HepG2 (cell line): ENCODE data around the gene ZFP36L2. TPM values are rescaled to one million over a fixed set of nuclear protein-coding genes. Genes with fewer than 3 reads are reported as not detected.

ENCODE experiments used
- FLYWCH1 ChIP-seq: sonication (generic); formaldehyde crosslinking; IDR thresholded peaks from 2 replicates; pipeline ENCODE4 v1.8.1; 2023; ENCODE audit warnings: mild to moderate bottlenecking, missing genetic modification reagents
- KDM2A ChIP-seq: sonication (generic); formaldehyde crosslinking; IDR thresholded peaks from 2 replicates; pipeline ENCODE4 v1.4.0; 2020; ENCODE audit warnings: low read depth, missing genetic modification reagents, borderline replicate concordance
- MED13 ChIP-seq: sonication (generic); formaldehyde crosslinking; IDR thresholded peaks from 2 replicates; pipeline ENCODE4 v1.5.0; 2020; ENCODE audit warnings: missing genetic modification reagents
- MEIS2 ChIP-seq: sonication (generic); formaldehyde crosslinking; IDR thresholded peaks from 2 replicates; pipeline ENCODE4 v1.9.0; 2021; ENCODE audit warnings: mild to moderate bottlenecking, missing genetic modification reagents
- NBN ChIP-seq: fragments of 450-650 bp; conservative IDR thresholded peaks from 2 replicates; pipeline ENCODE4 v1.6.1; 2017
- NR2F1 ChIP-seq, 2 experiments: fragments of 450-650 bp in 1 of 2; formaldehyde crosslinking in 1 of 2; IDR thresholded peaks; 2 replicates each; pipeline versions ENCODE4 v1.5.0 to v1.6.1; 2016 to 2020; ENCODE audit warnings: mild to moderate bottlenecking in 1 of 2, missing compliant biosample characterization in 1 of 2, missing genetic modification reagents in 1 of 2, moderate library complexity in 1 of 2
- NRL ChIP-seq: sonication (generic); formaldehyde crosslinking; IDR thresholded peaks from 2 replicates; pipeline ENCODE4 v1.5.0; 2020; ENCODE audit warnings: missing genetic modification reagents, mild to moderate bottlenecking, moderate library complexity, borderline replicate concordance
- PAX8 ChIP-seq: sonication (generic); formaldehyde crosslinking; IDR thresholded peaks from 2 replicates; pipeline ENCODE4 v1.8.0; 2022; ENCODE audit warnings: mild to moderate bottlenecking, missing genetic modification reagents, borderline replicate concordance
- PRPF4 ChIP-seq: fragments of 200-400 bp; formaldehyde crosslinking; IDR thresholded peaks from 2 replicates; pipeline ENCODE4 v1.6.1; 2016; ENCODE audit warnings: low read length, low read depth; ENCODE audit not compliant: poor library complexity, severe bottlenecking
- SCMH1 ChIP-seq: sonication (generic); formaldehyde crosslinking; IDR thresholded peaks from 2 replicates; pipeline ENCODE4 v1.9.0; 2021; ENCODE audit warnings: missing genetic modification reagents, mild to moderate bottlenecking, borderline replicate concordance
- SIN3B ChIP-seq: fragments of 150-350 bp; IDR thresholded peaks from 2 replicates; pipeline ENCODE4 v1.6.1; 2014; ENCODE audit warnings: low read length
- SMARCC2 ChIP-seq: fragments of 450-650 bp; IDR thresholded peaks from 2 replicates; pipeline ENCODE4 v1.6.1; 2017; ENCODE audit warnings: antibody characterized with exemption, mild to moderate bottlenecking
- SOX13 ChIP-seq, 3 experiments: fragments of 450-650 bp in 1 of 3; sonication (generic) in 1 of 3; formaldehyde crosslinking in 1 of 3; IDR thresholded peaks in 2 of 3; conservative IDR thresholded peaks in 1 of 3; 2 replicates each; pipeline versions ENCODE4 v1.5.0 to v1.6.1; 2016 to 2020; ENCODE audit warnings: antibody characterized with exemption in 1 of 3, mild to moderate bottlenecking in 1 of 3, missing compliant biosample characterization in 1 of 3, missing genetic modification reagents in 1 of 3, moderate library complexity in 1 of 3
- ZFP41 ChIP-seq: sonication (generic); formaldehyde crosslinking; IDR thresholded peaks from 2 replicates; pipeline ENCODE4 v1.4.0; 2020; ENCODE audit warnings: mild to moderate bottlenecking, missing genetic modification reagents, borderline replicate concordance
- ZNF546 ChIP-seq: sonication (generic); formaldehyde crosslinking; conservative IDR thresholded peaks from 2 replicates; pipeline ENCODE4 v1.8.1; 2023; ENCODE audit warnings: mild to moderate bottlenecking, missing genetic modification reagents
- polyA plus RNA-seq, 8 experiments: library from polyadenylated mRNA; depleted of rRNA in 3 of 8; stranded (reverse) in 7 of 8; unstranded in 1 of 8; fragments of >200 nt; fragmentation: Illumina TruSeq in 4 of 8; extraction: Trizol in 4 of 8; gene quantifications; 2 replicates each; pipeline versions ENCODE4 v1.2.1 to v1.2.3, GENCODE V29; 2011 to 2016; ENCODE audit warnings: low read depth in 4 of 8, missing spikeins in 1 of 8, mixed read lengths in 1 of 8; ENCODE audit not compliant: insufficient read depth in 1 of 8
- total RNA-seq, 5 experiments: library from RNA; depleted of rRNA; stranded (reverse); fragments of >200 nt; fragmentation: Illumina TruSeq; extraction: Trizol; gene quantifications; 2 replicates each; pipeline ENCODE4 v1.2.3, GENCODE V29; 2016; ENCODE audit warnings: low read depth in 1 of 5
- TF ChIP-seq, protein P1 (sequence below): sonication (generic); formaldehyde crosslinking; IDR thresholded peaks from 2 replicates; pipeline ENCODE4 v1.4.0; 2020; ENCODE audit warnings: missing genetic modification reagents, mild to moderate bottlenecking, borderline replicate concordance
- TF ChIP-seq, protein P2 (sequence below): sonication (generic); formaldehyde crosslinking; IDR thresholded peaks from 2 replicates; pipeline ENCODE4 v1.5.0; 2020; ENCODE audit warnings: mild to moderate bottlenecking, missing genetic modification reagents, borderline replicate concordance
- TF ChIP-seq, protein P3 (sequence below), 2 experiments: sonication (generic) in 1 of 2; formaldehyde crosslinking in 1 of 2; IDR thresholded peaks; 2 replicates each; pipeline versions ENCODE4 v1.4.0 to v1.6.1; 2018 to 2020; ENCODE audit warnings: missing genetic modification reagents in 2 of 2, borderline replicate concordance in 1 of 2, low read depth in 1 of 2, mild to moderate bottlenecking in 1 of 2, missing biosample characterization in 1 of 2
- TF ChIP-seq, protein P4 (sequence below): sonication (generic); formaldehyde crosslinking; IDR thresholded peaks from 2 replicates; pipeline ENCODE4 v1.9.0; 2022; ENCODE audit warnings: low read depth, missing genetic modification reagents

Gene ZFP36L2
- total and polyA plus RNA-seq, 2 of the 13 experiments (the other 11 are each of a cell fraction or from before 2014, with no cell fraction given): 11.2 to 21.8 TPM

DNA sequence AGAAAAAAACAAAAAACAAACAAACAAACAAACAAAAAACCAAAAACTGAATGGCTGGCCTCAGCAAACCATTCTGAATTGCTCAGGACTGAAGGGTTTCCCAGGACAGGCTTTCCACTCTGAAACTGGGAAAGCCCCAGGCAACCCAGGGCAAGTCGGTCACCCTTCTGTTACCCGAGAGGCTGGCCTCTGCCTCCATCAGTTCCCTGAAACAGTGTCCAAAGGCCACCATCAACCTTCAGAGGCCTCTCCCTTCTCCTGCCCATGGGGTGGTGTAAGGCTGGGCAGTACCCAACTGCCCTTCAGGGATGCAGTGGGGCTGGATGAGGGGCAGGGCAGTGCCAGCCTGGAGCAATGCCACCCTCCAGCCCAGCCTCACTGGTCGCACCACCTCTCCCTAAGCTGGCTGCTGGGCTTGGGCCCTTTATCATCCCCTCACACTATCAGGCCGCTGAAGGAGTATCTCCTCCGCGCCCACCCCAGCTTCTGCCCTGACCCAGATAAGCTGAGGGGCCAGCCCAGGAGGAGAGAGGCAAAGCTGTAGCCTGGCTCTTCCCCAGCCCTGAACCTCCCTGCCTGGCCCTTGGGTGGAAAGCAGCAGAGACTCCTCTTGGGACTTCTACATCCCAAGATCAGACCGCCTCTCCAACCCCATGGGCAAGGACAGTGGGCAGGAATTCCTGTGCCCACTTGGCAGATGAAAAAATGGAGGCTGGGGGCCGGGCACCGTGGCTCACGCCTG lies 35.9 kb downstream of the ZFP36L2 start (continued):
- TF ChIP-seq, protein P1, sequence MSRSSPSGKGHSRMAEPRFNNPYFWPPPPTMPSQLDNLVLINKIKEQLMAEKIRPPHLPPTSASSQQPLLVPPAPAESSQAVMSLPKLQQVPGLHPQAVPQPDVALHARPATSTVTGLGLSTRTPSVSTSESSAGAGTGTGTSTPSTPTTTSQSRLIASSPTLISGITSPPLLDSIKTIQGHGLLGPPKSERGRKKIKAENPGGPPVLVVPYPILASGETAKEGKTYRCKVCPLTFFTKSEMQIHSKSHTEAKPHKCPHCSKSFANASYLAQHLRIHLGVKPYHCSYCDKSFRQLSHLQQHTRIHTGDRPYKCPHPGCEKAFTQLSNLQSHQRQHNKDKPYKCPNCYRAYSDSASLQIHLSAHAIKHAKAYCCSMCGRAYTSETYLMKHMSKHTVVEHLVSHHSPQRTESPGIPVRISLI (CRISPR knock-in tag): no peak
- TF ChIP-seq NRL: no peak
- no peak for TF ChIP-seq ZNF546 (CRISPR knock-in tag)
- no peak for TF ChIP-seq NBN
- TF ChIP-seq PAX8 (CRISPR knock-in tag): no peak
- TF ChIP-seq, protein P2, sequence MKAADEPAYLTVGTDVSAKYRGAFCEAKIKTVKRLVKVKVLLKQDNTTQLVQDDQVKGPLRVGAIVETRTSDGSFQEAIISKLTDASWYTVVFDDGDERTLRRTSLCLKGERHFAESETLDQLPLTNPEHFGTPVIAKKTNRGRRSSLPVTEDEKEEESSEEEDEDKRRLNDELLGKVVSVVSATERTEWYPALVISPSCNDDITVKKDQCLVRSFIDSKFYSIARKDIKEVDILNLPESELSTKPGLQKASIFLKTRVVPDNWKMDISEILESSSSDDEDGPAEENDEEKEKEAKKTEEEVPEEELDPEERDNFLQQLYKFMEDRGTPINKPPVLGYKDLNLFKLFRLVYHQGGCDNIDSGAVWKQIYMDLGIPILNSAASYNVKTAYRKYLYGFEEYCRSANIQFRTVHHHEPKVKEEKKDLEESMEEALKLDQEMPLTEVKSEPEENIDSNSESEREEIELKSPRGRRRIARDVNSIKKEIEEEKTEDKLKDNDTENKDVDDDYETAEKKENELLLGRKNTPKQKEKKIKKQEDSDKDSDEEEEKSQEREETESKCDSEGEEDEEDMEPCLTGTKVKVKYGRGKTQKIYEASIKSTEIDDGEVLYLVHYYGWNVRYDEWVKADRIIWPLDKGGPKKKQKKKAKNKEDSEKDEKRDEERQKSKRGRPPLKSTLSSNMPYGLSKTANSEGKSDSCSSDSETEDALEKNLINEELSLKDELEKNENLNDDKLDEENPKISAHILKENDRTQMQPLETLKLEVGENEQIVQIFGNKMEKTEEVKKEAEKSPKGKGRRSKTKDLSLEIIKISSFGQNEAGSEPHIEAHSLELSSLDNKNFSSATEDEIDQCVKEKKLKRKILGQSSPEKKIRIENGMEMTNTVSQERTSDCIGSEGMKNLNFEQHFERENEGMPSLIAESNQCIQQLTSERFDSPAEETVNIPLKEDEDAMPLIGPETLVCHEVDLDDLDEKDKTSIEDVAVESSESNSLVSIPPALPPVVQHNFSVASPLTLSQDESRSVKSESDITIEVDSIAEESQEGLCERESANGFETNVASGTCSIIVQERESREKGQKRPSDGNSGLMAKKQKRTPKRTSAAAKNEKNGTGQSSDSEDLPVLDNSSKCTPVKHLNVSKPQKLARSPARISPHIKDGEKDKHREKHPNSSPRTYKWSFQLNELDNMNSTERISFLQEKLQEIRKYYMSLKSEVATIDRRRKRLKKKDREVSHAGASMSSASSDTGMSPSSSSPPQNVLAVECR: peak; percentile 14; the same call in 1 of the 2 replicates
- TF ChIP-seq, protein P3, sequence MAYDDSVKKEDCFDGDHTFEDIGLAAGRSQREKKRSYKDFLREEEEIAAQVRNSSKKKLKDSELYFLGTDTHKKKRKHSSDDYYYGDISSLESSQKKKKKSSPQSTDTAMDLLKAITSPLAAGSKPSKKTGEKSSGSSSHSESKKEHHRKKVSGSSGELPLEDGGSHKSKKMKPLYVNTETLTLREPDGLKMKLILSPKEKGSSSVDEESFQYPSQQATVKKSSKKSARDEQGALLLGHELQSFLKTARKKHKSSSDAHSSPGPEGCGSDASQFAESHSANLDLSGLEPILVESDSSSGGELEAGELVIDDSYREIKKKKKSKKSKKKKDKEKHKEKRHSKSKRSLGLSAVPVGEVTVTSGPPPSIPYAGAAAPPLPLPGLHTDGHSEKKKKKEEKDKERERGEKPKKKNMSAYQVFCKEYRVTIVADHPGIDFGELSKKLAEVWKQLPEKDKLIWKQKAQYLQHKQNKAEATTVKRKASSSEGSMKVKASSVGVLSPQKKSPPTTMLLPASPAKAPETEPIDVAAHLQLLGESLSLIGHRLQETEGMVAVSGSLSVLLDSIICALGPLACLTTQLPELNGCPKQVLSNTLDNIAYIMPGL (CRISPR knock-in tag; IDR thresholded peaks at IDR 0.05; ENCODE audit: borderline replicate concordance in 1 of 2, low read depth in 1 of 2): no peak
- no peak for TF ChIP-seq FLYWCH1 (CRISPR knock-in tag)
- TF ChIP-seq SIN3B: no peak
- TF ChIP-seq SMARCC2: no peak
- TF ChIP-seq ZFP41 (CRISPR knock-in tag): no peak
- TF ChIP-seq NR2F1 (CRISPR knock-in tag; IDR thresholded peaks at IDR 0.05): no peak
- TF ChIP-seq, protein P4, sequence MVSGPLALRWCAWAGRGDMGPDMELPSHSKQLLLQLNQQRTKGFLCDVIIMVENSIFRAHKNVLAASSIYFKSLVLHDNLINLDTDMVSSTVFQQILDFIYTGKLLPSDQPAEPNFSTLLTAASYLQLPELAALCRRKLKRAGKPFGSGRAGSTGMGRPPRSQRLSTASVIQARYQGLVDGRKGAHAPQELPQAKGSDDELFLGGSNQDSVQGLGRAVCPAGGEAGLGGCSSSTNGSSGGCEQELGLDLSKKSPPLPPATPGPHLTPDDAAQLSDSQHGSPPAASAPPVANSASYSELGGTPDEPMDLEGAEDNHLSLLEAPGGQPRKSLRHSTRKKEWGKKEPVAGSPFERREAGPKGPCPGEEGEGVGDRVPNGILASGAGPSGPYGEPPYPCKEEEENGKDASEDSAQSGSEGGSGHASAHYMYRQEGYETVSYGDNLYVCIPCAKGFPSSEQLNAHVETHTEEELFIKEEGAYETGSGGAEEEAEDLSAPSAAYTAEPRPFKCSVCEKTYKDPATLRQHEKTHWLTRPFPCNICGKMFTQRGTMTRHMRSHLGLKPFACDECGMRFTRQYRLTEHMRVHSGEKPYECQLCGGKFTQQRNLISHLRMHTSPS (CRISPR knock-in tag): peak; percentile 89
- TF ChIP-seq KDM2A: 0 out of 2 replicates have a peak, but pooled peaks have one; percentile 35
- no peak for TF ChIP-seq SOX13 (IDR thresholded peaks at IDR 0.05)
- no peak for TF ChIP-seq SOX13 (CRISPR knock-in tag; conservative IDR thresholded peaks at IDR 0.05 in 1 of 2, IDR thresholded peaks at IDR 0.05 in 1 of 2)
- TF ChIP-seq PRPF4: no peak
- TF ChIP-seq SCMH1: no peak
- TF ChIP-seq MEIS2: no peak
- TF ChIP-seq MED13 (CRISPR knock-in tag): no peak
